Left lung (tissue), 10 donors: ENCODE results near the gene RPL3. TPM values are rescaled to one million over a fixed set of nuclear protein-coding genes. Genes with fewer than 3 reads are reported as not detected.

Source experiments
- ATAC-seq: fragments of 200-7000 bp; cut with Tn5 transposase; one replicate; pipeline ENCODE4 v1.9.1; 2020; ENCODE audit warnings: moderate library complexity
- DNase-seq, 4 donors: peaks; one replicate each; pipeline ENCODE4 v3.0.0-alpha.2; 2013 to 2020
- H3K27ac ChIP-seq, 2 donors: fragments of 200-600 bp; sonication (generic) in 1 of 2; one replicate each; pipeline versions ENCODE4 v1.5.0 to v1.8.0; 2020 to 2021
- H3K27me3 ChIP-seq, 2 donors: fragments of 200-600 bp; sonication (generic) in 1 of 2; one replicate each; pipeline versions ENCODE4 v1.5.0 to v1.8.0; 2020 to 2021
- H3K36me3 ChIP-seq, 2 donors: fragments of 200-600 bp; sonication (generic) in 1 of 2; one replicate each; pipeline versions ENCODE4 v1.5.0 to v1.8.0; 2020 to 2021
- H3K4me1 ChIP-seq, 2 donors: fragments of 200-600 bp; one replicate each; pipeline ENCODE4 v1.8.0; 2021
- H3K4me3 ChIP-seq, 2 donors: fragments of 200-600 bp; sonication (generic) in 1 of 2; one replicate each; pipeline versions ENCODE4 v1.5.0 to v1.8.0; 2020 to 2021; ENCODE audit warnings: mild to moderate bottlenecking in 1 of 2
- H3K9me3 ChIP-seq, 2 donors: fragments of 200-600 bp; sonication (generic) in 1 of 2; one replicate each; pipeline versions ENCODE4 v1.5.0 to v1.8.0; 2020 to 2021
- intact Hi-C, 2 donors: fragments of 100-400 bp; cut with DNase I; formaldehyde crosslinking; loops; one replicate each; pipeline versions ENCODE4 v1.11.2 to v1.14.2; 2022
- polyA plus RNA-seq, 6 donors: library from polyadenylated mRNA; unstranded; fragments of 120-200 nt; gene quantifications; one replicate each; pipeline ENCODE4 v1.2.1, GENCODE V29; 2013; ENCODE audit not compliant: insufficient read length in 6 of 6
- total RNA-seq, 2 donors: library from RNA; stranded (reverse); fragmentation: NEBNext Ultra II Directional; extraction: Animal tissue kit (Norgen Biotek cat#: 25700); gene quantifications; one replicate each; pipeline ENCODE4 v1.2.1, GENCODE V29; 2021
- TF ChIP-seq, protein P1 (sequence below), 2 donors: fragments of 200-600 bp; sonication (generic) in 1 of 2; IDR thresholded peaks; one replicate each; pipeline versions ENCODE4 v1.5.0 to v1.8.0; 2021; ENCODE audit warnings: antibody characterized with exemption in 2 of 2
- donor health status: DM: no; HTN: yes; CAD: no.
- donor health status: DM: no; HTN: no; CAD: no.

The RPL3 gene
- total and polyA plus RNA-seq, 8 donors, result 1,506 to 3,842 (median 3,632) TPM

DNA sequence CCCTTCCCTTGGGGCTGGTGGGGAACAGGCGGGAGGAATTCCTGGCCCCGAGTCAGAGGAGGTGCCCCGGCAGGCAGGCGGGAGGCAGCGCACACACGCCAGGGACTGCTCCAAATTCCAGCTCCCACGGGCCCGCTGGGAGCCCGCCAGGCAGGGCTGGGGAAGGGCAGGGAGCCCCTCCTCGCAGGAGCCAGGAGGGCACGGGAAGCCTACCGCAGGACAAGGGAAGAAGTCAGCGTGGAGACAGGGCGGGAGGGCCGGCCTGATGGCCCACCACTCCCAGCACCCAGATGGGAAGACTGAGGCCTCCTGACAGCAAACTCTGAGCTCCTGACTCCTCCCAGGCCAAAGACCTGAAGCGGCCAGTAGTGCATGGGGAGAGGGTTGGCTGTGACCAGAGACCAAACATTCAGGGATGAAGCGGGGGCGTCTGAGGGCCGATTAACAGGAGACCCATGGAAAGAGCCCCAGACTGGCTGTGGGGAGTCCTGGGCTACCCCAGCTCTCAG lies 22.4 kb downstream of the RPL3 start:
- Histone ChIP-seq H3K27me3 (peaks cover 0 to 34% of the 10 kb centered on the region in 2 donors), H3K4me3 (no peak overlapping the region), H3K9me3 (no peaks in the 10 kb centered on the region), H3K36me3 (no peaks in the 10 kb centered on the region), H3K27ac (no peak overlapping the region), H3K4me1 (peaks cover 16 to 58% of the 10 kb centered on the region in 2 donors)
- intact Hi-C loops, result no loop called here
- TF ChIP-seq, protein P1, sequence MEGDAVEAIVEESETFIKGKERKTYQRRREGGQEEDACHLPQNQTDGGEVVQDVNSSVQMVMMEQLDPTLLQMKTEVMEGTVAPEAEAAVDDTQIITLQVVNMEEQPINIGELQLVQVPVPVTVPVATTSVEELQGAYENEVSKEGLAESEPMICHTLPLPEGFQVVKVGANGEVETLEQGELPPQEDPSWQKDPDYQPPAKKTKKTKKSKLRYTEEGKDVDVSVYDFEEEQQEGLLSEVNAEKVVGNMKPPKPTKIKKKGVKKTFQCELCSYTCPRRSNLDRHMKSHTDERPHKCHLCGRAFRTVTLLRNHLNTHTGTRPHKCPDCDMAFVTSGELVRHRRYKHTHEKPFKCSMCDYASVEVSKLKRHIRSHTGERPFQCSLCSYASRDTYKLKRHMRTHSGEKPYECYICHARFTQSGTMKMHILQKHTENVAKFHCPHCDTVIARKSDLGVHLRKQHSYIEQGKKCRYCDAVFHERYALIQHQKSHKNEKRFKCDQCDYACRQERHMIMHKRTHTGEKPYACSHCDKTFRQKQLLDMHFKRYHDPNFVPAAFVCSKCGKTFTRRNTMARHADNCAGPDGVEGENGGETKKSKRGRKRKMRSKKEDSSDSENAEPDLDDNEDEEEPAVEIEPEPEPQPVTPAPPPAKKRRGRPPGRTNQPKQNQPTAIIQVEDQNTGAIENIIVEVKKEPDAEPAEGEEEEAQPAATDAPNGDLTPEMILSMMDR (IDR thresholded peaks at IDR 0.05), result no peak
- no peak for ATAC-seq
- no peak for DNase-seq

DNA sequence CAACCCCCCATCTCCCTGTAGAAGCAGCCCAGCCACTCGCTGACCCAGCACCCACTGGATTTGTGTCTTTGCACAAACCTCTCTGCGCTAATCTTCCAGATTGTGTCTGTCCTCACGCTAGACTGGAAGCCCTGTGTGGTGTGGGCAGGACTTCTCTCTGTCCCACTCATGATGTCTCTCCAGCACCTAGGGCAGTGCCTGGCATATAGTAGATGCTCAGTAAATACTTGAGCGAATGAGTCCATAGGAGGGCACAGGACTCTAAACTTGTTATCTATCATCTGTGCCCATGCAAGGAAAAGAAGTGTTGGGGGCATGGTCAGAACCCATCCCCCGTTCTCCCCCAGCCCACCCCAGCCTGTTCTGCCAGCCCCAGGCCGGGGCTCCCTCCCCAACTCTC lies 22.9 kb downstream of the RPL3 start:
- intact Hi-C loops, result no loop called here
- Histone ChIP-seq H3K4me1 (peaks cover 19 to 63% of the 10 kb centered on the region in 2 donors), H3K27me3 (peaks cover 0 to 34% of the 10 kb centered on the region in 2 donors), H3K36me3 (no peaks in the 10 kb centered on the region), H3K27ac (no peak overlapping the region), H3K9me3 (no peaks in the 10 kb centered on the region), H3K4me3 (no peak overlapping the region)
- ATAC-seq, result no peak
- TF ChIP-seq, protein P1 (IDR thresholded peaks at IDR 0.05), result no peak
- DNase-seq, result no peak

DNA sequence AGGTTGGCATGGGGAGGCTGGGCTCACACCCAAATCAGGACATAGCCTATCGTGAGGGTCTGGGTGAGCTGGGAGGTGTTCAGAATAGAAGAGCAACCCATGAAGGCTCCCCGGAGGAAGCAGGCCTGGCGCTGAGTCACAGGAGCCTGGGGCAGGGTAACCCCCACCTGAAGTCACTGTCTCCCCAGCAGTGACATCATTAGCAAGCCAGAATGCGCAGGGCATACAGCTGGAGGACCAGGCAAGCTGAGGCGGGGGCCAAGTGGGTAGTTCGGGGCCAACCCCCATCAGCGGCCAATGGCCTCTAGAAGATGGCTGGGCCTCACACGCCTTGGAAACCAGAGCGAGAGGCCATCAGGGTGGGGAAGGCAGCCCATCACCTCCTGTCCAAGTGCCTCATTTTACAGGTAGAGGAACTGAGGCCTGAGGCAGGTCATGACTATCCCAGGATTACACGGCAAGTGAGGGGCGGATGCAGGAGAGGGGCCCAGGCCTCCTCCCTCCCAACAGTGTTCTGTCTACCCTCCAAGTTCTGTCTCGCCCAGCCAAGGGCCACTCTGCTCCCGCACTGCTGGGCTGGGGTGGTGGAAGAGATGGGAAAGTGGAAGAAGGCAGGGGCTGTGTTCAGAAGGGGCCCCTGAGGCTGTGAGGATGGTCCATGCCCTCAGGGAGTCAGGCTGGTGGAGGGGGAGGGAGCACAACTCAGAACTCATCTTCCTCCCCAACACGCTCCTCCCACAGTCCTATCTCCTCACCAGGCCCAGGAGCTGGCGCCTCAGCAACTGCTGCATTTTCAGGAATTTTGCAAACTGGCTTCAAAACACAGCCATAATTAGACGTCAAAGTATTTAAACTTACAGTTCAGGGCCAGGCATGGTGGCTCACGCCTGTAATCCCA lies 24.6 kb downstream of the RPL3 start:
- Histone ChIP-seq H3K36me3 (no peaks in the 10 kb centered on the region), H3K27ac (no peak overlapping the region), H3K4me1 (peaks cover 19 to 65% of the 10 kb centered on the region in 2 donors), H3K4me3 (no peak overlapping the region), H3K27me3 (peaks cover 0 to 26% of the 10 kb centered on the region in 2 donors), H3K9me3 (no peaks in the 10 kb centered on the region)
- TF ChIP-seq, protein P1 (IDR thresholded peaks at IDR 0.05), result no peak
- intact Hi-C loops, result no loop called here
- DNase-seq (no peak), ATAC-seq (no peak)

DNA sequence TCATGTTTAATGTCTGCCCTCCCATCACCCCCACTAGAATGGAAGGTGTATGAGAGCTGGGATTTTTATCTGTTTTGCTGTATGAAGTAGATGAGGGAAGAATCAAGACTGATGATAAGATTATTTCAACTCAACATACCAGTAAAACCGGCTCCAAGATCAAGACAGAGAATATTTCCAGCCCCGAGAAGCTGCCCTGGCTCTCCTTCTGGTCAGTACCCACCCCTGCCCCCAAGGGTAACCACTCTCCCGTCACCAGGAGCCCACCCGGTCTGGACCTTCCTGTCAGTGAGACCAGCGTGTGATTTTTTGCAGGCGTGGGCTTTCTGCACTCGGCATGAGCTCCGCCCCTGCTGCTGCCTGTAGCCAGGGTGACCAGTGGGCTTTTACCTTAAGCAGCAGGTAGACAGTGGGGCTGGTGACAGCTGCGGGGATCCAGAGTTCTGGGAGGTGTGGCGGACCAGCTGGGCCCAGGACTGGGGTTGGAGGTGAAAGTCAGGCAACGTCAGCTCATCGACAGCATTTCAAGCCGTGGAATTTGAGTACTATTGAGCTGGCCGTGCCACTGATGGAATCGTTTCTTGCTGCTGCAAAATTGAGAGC lies 25.6 kb downstream of the RPL3 start:
- H3K4me1 ChIP-seq, result peaks cover 19 to 57% of the 10 kb centered on the region in 2 donors
- ATAC-seq, result no peak

More for the DNA sequence above, 25.6 kb downstream of the RPL3 start:
- H3K27me3 ChIP-seq, result peaks cover 0 to 19% of the 10 kb centered on the region in 2 donors
- DNase-seq, result no peak
- intact Hi-C loops, result no loop called here
- no peaks in the 10 kb centered on the region for H3K9me3 ChIP-seq
- H3K36me3 ChIP-seq, result no peaks in the 10 kb centered on the region
- no peak overlapping the region for H3K4me3 ChIP-seq
- TF ChIP-seq, protein P1 (IDR thresholded peaks at IDR 0.05), result no peak
- H3K27ac ChIP-seq, result no peak overlapping the region
